ENCODE results near the gene SSH2. TPM values are rescaled to one million over a fixed set of nuclear protein-coding genes. Genes with fewer than 3 reads are reported as not detected.

Gene SSH2
- total and polyA plus RNA-seq, 2 donors (not counting 1 experiment from before 2014, with no cell fraction given), result 51.5 to 183 TPM

DNA sequence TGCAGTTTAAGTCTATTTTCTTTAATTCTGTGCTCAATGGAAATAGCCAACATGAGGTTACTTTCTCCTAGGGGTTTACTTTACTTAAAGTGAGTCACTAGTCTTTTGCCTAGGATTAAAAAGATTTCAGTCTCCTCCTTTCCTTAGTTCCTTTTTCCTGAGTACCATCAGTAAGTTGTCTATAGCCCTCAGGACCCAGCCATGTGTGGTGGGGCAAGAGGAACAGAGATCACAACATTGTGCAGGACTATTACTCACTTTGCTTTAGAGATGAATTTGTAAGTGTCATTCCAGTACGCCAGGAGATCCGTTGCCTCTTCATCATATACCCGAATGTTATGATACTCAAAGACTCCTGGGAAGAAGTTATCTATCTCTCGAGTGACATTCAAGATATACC is 279.6 kb downstream of the SSH2 start:
- Mint-ChIP-seq H3K4me3 (no peak overlapping the region), H3K27me3 (no peaks in the 10 kb centered on the region), H3K27ac (peak overlapping the region; percentile 78), H3K4me1 (peaks cover 4% of the 10 kb centered on the region), H3K9me3 (ENCODE audit: insufficient read depth) (no peaks in the 10 kb centered on the region)
- 89% methylated on average over 3 of the region's 4 CpGs for WGBS (ENCODE audit: insufficient coverage)
- Histone ChIP-seq H3K4me1 (ENCODE audit: control insufficient read depth in 2 of 2, insufficient read depth in 2 of 2, low read length in 2 of 2) (no peaks in the 10 kb centered on the region), H3K9me3 (ENCODE audit: control extremely low read depth in 1 of 3, control insufficient read depth in 2 of 3, insufficient read depth in 1 of 3, low read length in 2 of 3) (no peaks in the 10 kb centered on the region), H2AFZ (ENCODE audit: insufficient read depth, low read depth, low read length, poor library complexity, severe bottlenecking) (no peak overlapping the region), H3K9ac (ENCODE audit: low read length) (no peak overlapping the region), H4K20me1 (ENCODE audit: control insufficient read depth, insufficient read depth, low read length, poor library complexity, severe bottlenecking) (no peaks in the 10 kb centered on the region), H3K27ac (ENCODE audit: low read length in 2 of 2) (peak overlapping the region in 1 of 2 donors; percentile 35), H3K79me2 (ENCODE audit: control insufficient read depth, insufficient read depth, low read length) (peaks cover 10% of the 10 kb centered on the region), H3K4me3 (ENCODE audit: control extremely low read depth in 1 of 5, extremely low read depth in 1 of 5, insufficient read depth in 1 of 5, low read depth in 2 of 5, low read length in 4 of 5) (no peak overlapping the region), H3K27me3 (replicated peaks in 1 of 4; ENCODE audit: control extremely low read depth in 1 of 4, control insufficient read depth in 3 of 4, insufficient read depth in 4 of 4, low read length in 3 of 4) (no peaks in the 10 kb centered on the region), H3K4me2 (replicated peaks; ENCODE audit: low read depth, low read length, poor library complexity, severe bottlenecking) (no peak overlapping the region), H3K36me3 (replicated peaks in 1 of 2; ENCODE audit: control extremely low read depth in 1 of 2, control insufficient read depth in 1 of 2, extremely low read depth in 1 of 2, insufficient read depth in 2 of 2, low read length in 1 of 2) (peaks cover 25 to 69% of the 10 kb centered on the region in 2 experiments)
- DNase-seq, result no peak
- POLR2A ChIA-PET, result no interaction called here
- ATAC-seq (ENCODE audit: low read depth), result no peak
- TF ChIP-seq CTCF (IDR thresholded peaks at IDR 0.05) (no peak), EZH2 (IDR thresholded peaks at IDR 0.05; ENCODE audit: borderline replicate concordance, insufficient read depth, low read depth, low read length, poor library complexity, severe bottlenecking) (no peak)
- intact Hi-C loops (cut with micrococcal nuclease), result no loop called here
- CTCF ChIA-PET, result interaction anchor here (0.9 kb wide), 1 partner anchor 11 kb away, joined by 3 read pairs; no protein-coding TSS in a partner anchor

- no peak overlapping the region for H3K4me3 Mint-ChIP-seq
- H3K4me1 Mint-ChIP-seq, result peaks cover 4% of the 10 kb centered on the region
- Histone ChIP-seq H3K4me2 (replicated peaks; ENCODE audit: low read depth, low read length, poor library complexity, severe bottlenecking) (no peak overlapping the region), H3K27ac (ENCODE audit: low read length in 2 of 2) (no peak overlapping the region), H3K79me2 (ENCODE audit: control insufficient read depth, insufficient read depth, low read length) (peaks cover 10% of the 10 kb centered on the region), H3K9ac (ENCODE audit: low read length) (no peak overlapping the region), H3K9me3 (ENCODE audit: control extremely low read depth in 1 of 3, control insufficient read depth in 2 of 3, insufficient read depth in 1 of 3, low read length in 2 of 3) (no peaks in the 10 kb centered on the region), H2AFZ (ENCODE audit: insufficient read depth, low read depth, low read length, poor library complexity, severe bottlenecking) (no peak overlapping the region), H3K4me1 (ENCODE audit: control insufficient read depth in 2 of 2, insufficient read depth in 2 of 2, low read length in 2 of 2) (no peaks in the 10 kb centered on the region), H3K4me3 (ENCODE audit: control extremely low read depth in 1 of 5, extremely low read depth in 1 of 5, insufficient read depth in 1 of 5, low read depth in 2 of 5, low read length in 4 of 5) (no peak overlapping the region), H3K36me3 (replicated peaks in 1 of 2; ENCODE audit: control extremely low read depth in 1 of 2, control insufficient read depth in 1 of 2, extremely low read depth in 1 of 2, insufficient read depth in 2 of 2, low read length in 1 of 2) (peaks cover 30 to 68% of the 10 kb centered on the region in 2 experiments), H4K20me1 (ENCODE audit: control insufficient read depth, insufficient read depth, low read length, poor library complexity, severe bottlenecking) (no peaks in the 10 kb centered on the region), H3K27me3 (replicated peaks in 1 of 4; ENCODE audit: control extremely low read depth in 1 of 4, control insufficient read depth in 3 of 4, insufficient read depth in 4 of 4, low read length in 3 of 4) (no peaks in the 10 kb centered on the region)
- no peaks in the 10 kb centered on the region for H3K9me3 Mint-ChIP-seq (ENCODE audit: insufficient read depth)
- H3K27me3 Mint-ChIP-seq, result no peaks in the 10 kb centered on the region
- intact Hi-C loops (cut with micrococcal nuclease), result no loop called here
- ChIA-PET CTCF (interaction anchor here (0.9 kb wide), 1 partner anchor 10 kb away, joined by 3 read pairs; no protein-coding TSS in a partner anchor), POLR2A (no interaction called here)
- ATAC-seq (ENCODE audit: low read depth) (no peak), DNase-seq (no peak)
- 100% methylated on average over 2 of the region's 5 CpGs for WGBS (ENCODE audit: insufficient coverage)
- TF ChIP-seq EZH2 (IDR thresholded peaks at IDR 0.05; ENCODE audit: borderline replicate concordance, insufficient read depth, low read depth, low read length, poor library complexity, severe bottlenecking) (no peak), CTCF (IDR thresholded peaks at IDR 0.05) (no peak)
- H3K27ac Mint-ChIP-seq, result no peak overlapping the region
Measured at GRCh38 chr17:29649359-29649758, 280.7 kb downstream of the SSH2 start.

Measured in B cell (primary cell).